GM23248 (cell line): ENCODE results near the gene ITGB4. TPM values are rescaled to one million over a fixed set of nuclear protein-coding genes. Genes with fewer than 3 reads are reported as not detected.

Experiments
- DNase-seq: peaks from one replicate; pipeline ENCODE4 v3.0.0-alpha.2; 2015
- H2AFZ ChIP-seq: fragments of 200-600 bp; sonication (generic); 2 replicates; pipeline ENCODE4 v1.6.1; 2016; ENCODE audit warnings: antibody characterized with exemption
- H3F3A ChIP-seq: fragments of 200-600 bp; sonication (generic); 2 replicates; pipeline ENCODE4 v1.6.1; 2016; ENCODE audit warnings: mild to moderate bottlenecking, antibody characterized with exemption, mixed run types; ENCODE audit not compliant: insufficient read depth
- H3K27ac ChIP-seq: fragments of 200-600 bp; sonication (generic); 2 replicates; pipeline ENCODE4 v1.5.1; 2016; ENCODE audit warnings: mild to moderate bottlenecking
- H3K27me3 ChIP-seq: fragments of 200-600 bp; sonication (generic); replicated peaks from 2 replicates; pipeline ENCODE4 v1.6.1; 2016; ENCODE audit warnings: mild to moderate bottlenecking; ENCODE audit not compliant: insufficient read depth
- H3K36me3 ChIP-seq: fragments of 200-600 bp; sonication (generic); 2 replicates; pipeline ENCODE4 v1.6.1; 2016; ENCODE audit warnings: low read depth, mild to moderate bottlenecking
- H3K4me1 ChIP-seq: fragments of 200-600 bp; sonication (generic); 2 replicates; pipeline ENCODE4 v1.6.1; 2016; ENCODE audit warnings: mild to moderate bottlenecking; ENCODE audit not compliant: insufficient read depth
- H3K4me2 ChIP-seq: fragments of 200-600 bp; sonication (generic); one replicate; pipeline ENCODE4 v1.6.1; 2016; ENCODE audit warnings: mild to moderate bottlenecking; ENCODE audit not compliant: unreplicated experiment
- H3K4me3 ChIP-seq: fragments of 200-600 bp; sonication (generic); 2 replicates; pipeline ENCODE4 v1.5.1; 2016; ENCODE audit warnings: mild to moderate bottlenecking
- H3K79me2 ChIP-seq: fragments of 200-600 bp; sonication (generic); 2 replicates; pipeline ENCODE4 v1.6.1; 2016; ENCODE audit warnings: mild to moderate bottlenecking; ENCODE audit not compliant: insufficient read depth
- H3K9ac ChIP-seq: fragments of 200-600 bp; sonication (generic); 2 replicates; pipeline ENCODE4 v1.6.1; 2016; ENCODE audit warnings: mild to moderate bottlenecking
- H3K9me2 ChIP-seq: fragments of 200-600 bp; sonication (generic); 2 replicates; pipeline ENCODE4 v1.6.1; 2016; ENCODE audit warnings: mixed run types, mild to moderate bottlenecking, moderate library complexity; ENCODE audit not compliant: insufficient read depth
- H3K9me3 ChIP-seq: fragments of 200-600 bp; sonication (generic); one replicate; pipeline ENCODE4 v1.6.1; 2017; ENCODE audit warnings: low read depth
- H4K20me1 ChIP-seq: fragments of 200-600 bp; sonication (generic); 2 replicates; pipeline ENCODE4 v1.6.0; 2016; ENCODE audit not compliant: insufficient read depth
- EZH2 ChIP-seq: fragments of 200-600 bp; sonication (generic); IDR thresholded peaks from 2 replicates; pipeline ENCODE4 v1.6.1; 2018; ENCODE audit warnings: antibody characterized with exemption, mild to moderate bottlenecking; ENCODE audit not compliant: insufficient read depth, poor library complexity, severe bottlenecking
- EZH2phosphoT487 ChIP-seq: fragments of 200-600 bp; sonication (generic); IDR thresholded peaks from 2 replicates; pipeline ENCODE4 v1.6.1; 2018; ENCODE audit warnings: antibody characterized with exemption, moderate library complexity, mild to moderate bottlenecking, low read depth; ENCODE audit not compliant: insufficient read depth
- WGBS, 2 experiments: methylation state at CpG; one replicate each; pipeline ENCODE4 v1.1.6; 2015 to 2017; ENCODE audit warnings: low lambda C conversion rate in 2 of 2, low coverage in 1 of 2; ENCODE audit errors: missing lambda C conversion rate in 2 of 2; 5-methylcytosine and 5-hydroxymethylcytosine counted together
- in situ Hi-C: fragments of 300-500 bp; cut with MboI; formaldehyde crosslinking; loops from 2 replicates; pipeline ENCODE4 v1.15.0; 2020
- polyA plus RNA-seq: library from polyadenylated mRNA; unstranded; fragments of >200 nt; fragmentation: Nextera tagmentation; extraction: Ambion mirVana; gene quantifications from 2 replicates; pipeline ENCODE4 v1.2.1, GENCODE V29; 2016
- total RNA-seq: library from RNA; depleted of rRNA; stranded (reverse); fragments of >200 nt; shearing (Covaris generic); gene quantifications from 2 replicates; pipeline ENCODE4 v1.2.3, GENCODE V29; 2014

The ITGB4 gene
- total and polyA plus RNA-seq, 2 experiments from 2014 or later, result under 0.01 to 1.5 TPM

DNA sequence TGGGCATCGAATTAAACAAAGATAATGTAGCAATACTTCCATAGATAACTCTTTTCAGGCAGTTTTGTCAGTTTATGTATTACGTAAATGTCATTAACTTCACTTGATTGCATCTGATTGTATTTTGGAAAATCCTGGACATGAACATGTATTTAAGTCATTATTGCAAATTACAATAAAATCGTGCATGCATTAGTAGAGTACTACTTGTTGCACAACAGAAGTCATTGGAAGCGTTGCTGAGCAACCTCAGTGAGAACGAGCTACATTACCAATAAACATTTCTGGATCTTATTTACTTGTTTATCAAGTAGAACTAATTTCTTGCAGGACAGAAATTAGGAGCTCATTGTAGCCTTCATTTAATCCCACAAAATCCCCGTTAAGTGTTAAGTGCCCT, 70.0 kb downstream of the ITGB4 start:
- Histone ChIP-seq H3K27me3 (no peaks in the 10 kb centered on the region), H3K9me3 (no peaks in the 10 kb centered on the region), H3K79me2 (peaks cover 99% of the 10 kb centered on the region), H3K4me1 (peaks cover 17% of the 10 kb centered on the region), H3K4me3 (no peak overlapping the region), H3K36me3 (no peaks in the 10 kb centered on the region), H3K27ac (no peak overlapping the region), H2AFZ (no peak overlapping the region), H3K4me2 (no peak overlapping the region), H3F3A (peaks cover 8% of the 10 kb centered on the region), H3K9ac (no peak overlapping the region), H3K9me2 (no peaks in the 10 kb centered on the region), H4K20me1 (no peaks in the 10 kb centered on the region)
- no peak for DNase-seq
- TF ChIP-seq EZH2 (no peak), EZH2phosphoT487 (no peak)
- WGBS, 2 experiments, result 51 to 53% methylated on average over 6 of the region's 6 CpGs
- in situ Hi-C loops, result no loop called here

DNA sequence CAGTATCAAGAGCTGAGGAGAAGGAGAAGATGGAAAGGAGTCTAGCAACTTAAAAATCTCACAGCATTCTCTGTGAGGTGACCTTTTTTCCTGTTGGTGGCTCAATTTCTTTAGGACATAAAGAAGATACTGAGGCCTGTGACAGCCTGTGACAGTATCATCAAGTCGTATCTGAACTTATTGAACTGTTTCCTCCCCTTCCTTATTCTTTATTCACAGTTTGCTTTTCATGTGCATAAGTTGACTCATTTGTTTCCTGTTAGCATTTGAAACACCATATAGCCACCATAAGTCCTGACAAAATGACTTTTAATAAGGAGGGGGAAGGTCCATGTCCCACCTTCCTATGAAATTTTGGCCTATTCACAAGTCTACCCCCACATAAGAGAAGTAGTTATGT, 72.2 kb downstream of the ITGB4 start:
- no peak for TF ChIP-seq EZH2phosphoT487
- no peak for TF ChIP-seq EZH2
- no peaks in the 10 kb centered on the region for H3F3A ChIP-seq
- in situ Hi-C loops, result no loop called here
- H3K9me3 ChIP-seq, result no peaks in the 10 kb centered on the region
- H3K4me2 ChIP-seq, result no peak overlapping the region
- H3K27ac ChIP-seq, result no peak overlapping the region
- H3K4me3 ChIP-seq, result no peak overlapping the region
- no peaks in the 10 kb centered on the region for H3K9me2 ChIP-seq
- H4K20me1 ChIP-seq, result no peaks in the 10 kb centered on the region
- DNase-seq, result no peak
- WGBS, 2 experiments, result 84 to 90% methylated on average over 1 of the region's 1 CpG
- peaks cover 97% of the 10 kb centered on the region for H3K79me2 ChIP-seq
- no peak overlapping the region for H3K9ac ChIP-seq
- H3K27me3 ChIP-seq, result no peaks in the 10 kb centered on the region
- H3K36me3 ChIP-seq, result 0 out of 2 replicates have a peak, but pooled peaks cover 7% of the 10 kb centered on the region
- peaks cover 10% of the 10 kb centered on the region; the same call in 1 of the 2 replicates for H3K4me1 ChIP-seq
- H2AFZ ChIP-seq, result no peak overlapping the region

DNA sequence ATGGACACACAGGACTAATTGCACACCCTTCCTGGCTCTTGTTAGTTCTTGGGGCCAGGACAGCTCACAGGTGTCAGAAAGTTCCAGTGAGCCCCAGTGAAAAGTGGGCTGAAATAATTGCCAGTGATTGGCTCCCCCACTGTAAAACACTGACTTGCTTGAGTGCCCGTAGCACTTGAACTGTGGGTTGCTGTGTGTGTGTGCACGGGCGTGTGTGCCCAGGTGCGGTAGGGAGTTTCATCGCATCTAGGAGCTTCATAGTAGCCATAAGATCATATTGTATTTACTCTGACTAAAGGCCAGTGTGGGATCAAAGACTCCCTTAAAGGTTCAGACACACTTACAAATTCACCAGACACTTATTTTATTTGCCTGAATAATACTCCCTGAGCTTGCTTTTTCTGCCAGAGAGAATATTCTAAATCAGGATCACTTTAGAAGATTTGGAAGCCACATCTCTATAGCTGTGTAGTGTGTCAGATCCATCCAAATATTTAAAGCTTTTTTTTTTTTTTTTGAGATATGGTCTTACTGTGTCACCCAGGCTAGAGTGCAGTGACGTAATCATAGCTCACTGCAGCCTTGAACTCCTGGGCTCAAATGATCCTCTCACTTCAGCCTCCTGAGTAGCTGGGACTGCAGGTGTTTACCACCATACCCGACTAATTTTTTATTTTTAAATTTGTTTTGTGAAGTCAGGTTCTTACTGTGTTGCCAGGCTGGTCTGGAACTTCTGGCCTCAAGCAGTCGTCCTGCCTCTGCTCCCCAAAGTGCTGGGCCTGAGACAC, 74.8 kb downstream of the ITGB4 start:
- Histone ChIP-seq H3K4me3 (no peak overlapping the region), H4K20me1 (no peaks in the 10 kb centered on the region), H3F3A (no peaks in the 10 kb centered on the region), H2AFZ (no peak overlapping the region), H3K27ac (no peak overlapping the region), H3K4me2 (no peak overlapping the region), H3K9ac (no peak overlapping the region), H3K36me3 (0 out of 2 replicates have a peak, but pooled peaks cover 10% of the 10 kb centered on the region), H3K9me3 (no peaks in the 10 kb centered on the region), H3K4me1 (peaks cover 10% of the 10 kb centered on the region; the same call in 1 of the 2 replicates), H3K27me3 (no peaks in the 10 kb centered on the region), H3K9me2 (no peaks in the 10 kb centered on the region), H3K79me2 (peaks cover 78% of the 10 kb centered on the region)
- TF ChIP-seq EZH2 (no peak), EZH2phosphoT487 (no peak)
- 74 to 80% methylated on average over 8 of the region's 8 CpGs for WGBS, 2 experiments
- DNase-seq, result no peak
- in situ Hi-C loops, result no loop called here

DNA sequence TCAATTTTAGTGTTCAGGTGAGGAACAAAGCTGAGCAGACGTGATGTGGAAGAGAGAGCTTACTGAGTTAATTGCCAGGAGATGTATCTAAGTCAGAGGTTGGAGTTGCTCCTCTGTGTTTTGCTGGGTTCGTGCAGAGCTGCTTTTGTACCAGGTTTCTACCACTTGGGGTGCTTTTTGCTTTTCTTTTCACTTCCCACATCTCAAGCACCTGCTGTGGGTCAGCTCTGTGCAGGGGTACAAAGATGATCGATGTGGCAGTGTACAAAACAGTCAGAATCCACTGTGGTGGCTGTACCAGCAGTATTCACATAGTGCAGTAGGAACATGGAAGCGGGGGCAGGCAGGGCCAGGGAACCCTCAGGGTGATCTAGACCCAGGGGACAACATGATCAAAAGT, 78.1 kb downstream of the ITGB4 start:
- Histone ChIP-seq H3K9me3 (no peaks in the 10 kb centered on the region), H3K27me3 (no peaks in the 10 kb centered on the region), H3K27ac (no peak overlapping the region), H3K79me2 (peaks cover 66% of the 10 kb centered on the region), H3K9ac (no peak overlapping the region), H4K20me1 (no peaks in the 10 kb centered on the region), H3K9me2 (no peaks in the 10 kb centered on the region), H2AFZ (no peak overlapping the region), H3K36me3 (0 out of 2 replicates have a peak, but pooled peaks cover 10% of the 10 kb centered on the region), H3F3A (no peaks in the 10 kb centered on the region; the same call in 1 of the 2 replicates), H3K4me2 (no peak overlapping the region), H3K4me1 (no peaks in the 10 kb centered on the region), H3K4me3 (no peak overlapping the region)
- in situ Hi-C loops, result no loop called here
- no peak for TF ChIP-seq EZH2phosphoT487
- TF ChIP-seq EZH2, result no peak
- no peak for DNase-seq
- 80 to 87% methylated on average over 4 of the region's 4 CpGs for WGBS, 2 experiments
